ENCODE data around the gene MBD3L5. TPM values are rescaled to one million over a fixed set of nuclear protein-coding genes. Genes with fewer than 3 reads are reported as not detected.

Gene MBD3L5
- total RNA-seq, 4 donors from 2014 or later: not detected

- intact Hi-C loops (cut with DNase I): no loop called here
- no peak overlapping the region for H3K27ac ChIP-seq (replicated peaks in 1 of 4)
- H3K36me3 ChIP-seq: no peaks in the 10 kb centered on the region
- no peaks in the 10 kb centered on the region for H3K4me1 ChIP-seq
- peaks cover 0 to 8% (median 0%) of the 10 kb centered on the region in 4 donors for H3K27me3 ChIP-seq
- H3K4me3 ChIP-seq: no peak overlapping the region
- H3K9me3 ChIP-seq: no peaks in the 10 kb centered on the region
- TF ChIP-seq EP300 (IDR thresholded peaks at IDR 0.05): no peak
- 86% methylated on average over 15 of the region's 15 CpGs for WGBS
- no peak for DNase-seq (ENCODE audit: extremely low spot score)
Measured at GRCh38 chr19:6997679-6998445, 32.5 kb upstream of the MBD3L5 start.

GRCh38 chr19:6999933-7000332 is 30.4 kb upstream of the MBD3L5 start:
- Histone ChIP-seq H3K9me3 (no peaks in the 10 kb centered on the region), H3K36me3 (no peaks in the 10 kb centered on the region), H3K27me3 (peaks cover 0 to 10% (median 0%) of the 10 kb centered on the region in 4 donors), H3K4me1 (no peaks in the 10 kb centered on the region), H3K4me3 (no peak overlapping the region), H3K27ac (replicated peaks in 1 of 4) (no peak overlapping the region)
- DNase-seq (ENCODE audit: extremely low spot score): no peak
- TF ChIP-seq POLR2AphosphoS5 (IDR thresholded peaks at IDR 0.05) (no peak), CTCF (IDR thresholded peaks at IDR 0.05) (no peak), POLR2A (IDR thresholded peaks at IDR 0.05; ENCODE audit: low read depth) (no peak), EP300 (IDR thresholded peaks at IDR 0.05) (no peak)
- intact Hi-C loops (cut with DNase I): no loop called here
- WGBS: 68% methylated on average over 7 of the region's 7 CpGs

GRCh38 chr19:7000333-7000732 is 30.0 kb upstream of the MBD3L5 start:
- Histone ChIP-seq H3K27me3 (peaks cover 0 to 10% (median 0%) of the 10 kb centered on the region in 4 donors), H3K9me3 (no peaks in the 10 kb centered on the region), H3K4me3 (no peak overlapping the region), H3K27ac (replicated peaks in 1 of 4) (no peak overlapping the region), H3K36me3 (no peaks in the 10 kb centered on the region), H3K4me1 (no peaks in the 10 kb centered on the region)
- intact Hi-C loops (cut with DNase I): no loop called here
- no peak for TF ChIP-seq POLR2A (IDR thresholded peaks at IDR 0.05; ENCODE audit: low read depth)
- TF ChIP-seq POLR2AphosphoS5 (IDR thresholded peaks at IDR 0.05): no peak
- no peak for TF ChIP-seq CTCF (IDR thresholded peaks at IDR 0.05)
- TF ChIP-seq EP300 (IDR thresholded peaks at IDR 0.05): no peak
- DNase-seq (ENCODE audit: extremely low spot score): no peak
- WGBS: 55% methylated on average over 3 of the region's 3 CpGs

- DNase-seq (ENCODE audit: extremely low spot score): no peak
- H3K27me3 ChIP-seq: peaks cover 0 to 10% (median 0%) of the 10 kb centered on the region in 4 donors
- no peak overlapping the region for H3K4me3 ChIP-seq
- no peaks in the 10 kb centered on the region for H3K9me3 ChIP-seq
- no peaks in the 10 kb centered on the region for H3K36me3 ChIP-seq
- no peak overlapping the region for H3K27ac ChIP-seq (replicated peaks in 1 of 4)
- intact Hi-C loops (cut with DNase I): no loop called here
- H3K4me1 ChIP-seq: no peaks in the 10 kb centered on the region
- TF ChIP-seq POLR2A (IDR thresholded peaks at IDR 0.05; ENCODE audit: low read depth) (no peak), CTCF (IDR thresholded peaks at IDR 0.05) (no peak), EP300 (IDR thresholded peaks at IDR 0.05) (no peak), POLR2AphosphoS5 (IDR thresholded peaks at IDR 0.05) (no peak)
- WGBS: 91% methylated on average over 1 of the region's 1 CpG
Measured at GRCh38 chr19:7000816-7001215, 29.6 kb upstream of the MBD3L5 start.

GRCh38 chr19:7004313-7004931 is 26.0 kb upstream of the MBD3L5 start:
- Histone ChIP-seq H3K27me3 (peaks cover 0 to 10% (median 0%) of the 10 kb centered on the region in 4 donors), H3K4me3 (no peak overlapping the region), H3K27ac (replicated peaks in 1 of 4) (no peak overlapping the region), H3K4me1 (no peaks in the 10 kb centered on the region), H3K9me3 (no peaks in the 10 kb centered on the region), H3K36me3 (no peaks in the 10 kb centered on the region)
- DNase-seq (ENCODE audit: extremely low spot score): no peak
- WGBS: 85% methylated on average over 18 of the region's 18 CpGs
- intact Hi-C loops (cut with DNase I): no loop called here
- TF ChIP-seq POLR2A (IDR thresholded peaks at IDR 0.05; ENCODE audit: low read depth) (no peak), POLR2AphosphoS5 (IDR thresholded peaks at IDR 0.05) (no peak), EP300 (IDR thresholded peaks at IDR 0.05) (no peak), CTCF (IDR thresholded peaks at IDR 0.05) (no peak)

Data from esophagus muscularis mucosa (tissue), 4 donors.